ENCODE results near the gene FBXO46. TPM values are rescaled to one million over a fixed set of nuclear protein-coding genes. Genes with fewer than 3 reads are reported as not detected.

Gene FBXO46
- total and polyA plus RNA-seq, 2 of the 13 experiments (the other 11 are each of a cell fraction or from before 2014, with no cell fraction given), result 6.2 to 6.4 TPM

DNA sequence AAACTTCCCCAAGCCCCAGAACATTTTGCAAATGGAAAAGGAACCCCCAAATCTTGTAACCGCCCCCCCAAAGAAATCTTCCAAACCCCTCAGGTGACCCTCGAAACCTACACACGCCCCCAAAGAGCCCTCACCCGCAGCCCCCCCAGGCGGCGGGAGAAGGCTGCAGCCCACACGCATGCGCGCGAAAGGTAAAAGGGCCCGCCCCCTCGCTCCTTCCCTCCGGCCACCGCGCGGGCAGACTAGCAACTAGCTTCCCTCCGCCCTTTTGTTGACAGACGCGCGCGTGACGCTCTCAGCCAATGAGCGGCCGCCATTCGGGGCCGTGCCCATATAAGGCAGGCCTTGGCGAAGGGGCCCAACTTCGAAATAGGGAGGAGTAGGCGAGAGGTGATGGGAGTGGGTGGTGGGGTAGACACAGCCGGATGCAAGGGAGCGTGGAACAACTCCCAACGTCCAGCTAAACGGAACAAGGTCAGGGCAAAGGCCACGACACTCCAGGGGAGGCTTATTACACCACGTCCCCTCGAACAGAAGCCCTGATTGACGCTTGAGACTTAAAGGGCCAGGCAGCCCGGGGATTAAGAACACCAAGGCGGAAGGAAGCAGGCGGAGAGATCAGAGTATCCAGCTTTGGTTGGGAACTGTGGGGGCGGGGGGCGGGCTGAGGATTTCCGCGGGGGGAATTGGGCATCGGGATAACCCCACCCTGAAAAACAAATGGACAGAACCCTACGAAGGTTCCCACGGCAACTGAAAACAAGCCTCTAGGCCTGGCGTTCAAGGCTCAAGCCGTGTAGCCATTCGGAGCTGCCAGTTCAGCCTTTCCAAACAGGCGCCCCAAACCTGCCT lies 13.3 kb downstream of the FBXO46 start (continued):
- TF ChIP-seq MIER2 (CRISPR knock-in tag; IDR thresholded peaks at IDR 0.05) (0 out of 2 replicates have a peak, but pooled peaks have one; percentile 40), SOX5 (CRISPR knock-in tag; IDR thresholded peaks at IDR 0.05; ENCODE audit: borderline replicate concordance) (peak; percentile 77), ELF4 (CRISPR knock-in tag; IDR thresholded peaks at IDR 0.05; ENCODE audit: borderline replicate concordance) (peak; percentile 50; the same call in 1 of the 2 replicates), PHF21A (CRISPR knock-in tag; IDR thresholded peaks at IDR 0.05) (peak; percentile 95), ARNT2 (CRISPR knock-in tag; IDR thresholded peaks at IDR 0.05; ENCODE audit: low read depth) (no peak), TBX2 (CRISPR knock-in tag; IDR thresholded peaks at IDR 0.05; ENCODE audit: borderline replicate concordance) (peak; percentile 98), ZNF292 (CRISPR knock-in tag; IDR thresholded peaks at IDR 0.05; ENCODE audit: borderline replicate concordance, low read depth) (no peak; the same call in 1 of the 2 replicates), ZSCAN22 (CRISPR knock-in tag; IDR thresholded peaks at IDR 0.05) (no peak), XBP1 (CRISPR knock-in tag; IDR thresholded peaks at IDR 0.05) (0 out of 2 replicates have a peak, but pooled peaks have one; percentile 38), ZNF558 (CRISPR knock-in tag; IDR thresholded peaks at IDR 0.05; ENCODE audit: borderline replicate concordance) (peak; percentile 84; the same call in 1 of the 2 replicates), ZFP62 (CRISPR knock-in tag; IDR thresholded peaks at IDR 0.05) (no peak), ZNF12 (CRISPR knock-in tag; IDR thresholded peaks at IDR 0.05) (no peak), ZNF468 (CRISPR knock-in tag; IDR thresholded peaks at IDR 0.05) (no peak), NFE2 (CRISPR knock-in tag; IDR thresholded peaks at IDR 0.05) (no peak), ZNF260 (CRISPR knock-in tag; IDR thresholded peaks at IDR 0.05; ENCODE audit: borderline replicate concordance, low read depth) (no peak), ZNF432 (CRISPR knock-in tag; IDR thresholded peaks at IDR 0.05; ENCODE audit: borderline replicate concordance) (no peak), PHF20 (CRISPR knock-in tag; IDR thresholded peaks at IDR 0.05) (peak; percentile 78), FOXJ3 (CRISPR knock-in tag; IDR thresholded peaks at IDR 0.05; ENCODE audit: borderline replicate concordance) (peak; percentile 66; the same call in 1 of the 2 replicates), ESRRA (CRISPR knock-in tag; IDR thresholded peaks at IDR 0.05; ENCODE audit: low read depth) (peak; percentile 54), ZNF501 (CRISPR knock-in tag; IDR thresholded peaks at IDR 0.05) (peak; percentile 56; the same call in 1 of the 2 replicates)
- TF ChIP-seq, protein P1, sequence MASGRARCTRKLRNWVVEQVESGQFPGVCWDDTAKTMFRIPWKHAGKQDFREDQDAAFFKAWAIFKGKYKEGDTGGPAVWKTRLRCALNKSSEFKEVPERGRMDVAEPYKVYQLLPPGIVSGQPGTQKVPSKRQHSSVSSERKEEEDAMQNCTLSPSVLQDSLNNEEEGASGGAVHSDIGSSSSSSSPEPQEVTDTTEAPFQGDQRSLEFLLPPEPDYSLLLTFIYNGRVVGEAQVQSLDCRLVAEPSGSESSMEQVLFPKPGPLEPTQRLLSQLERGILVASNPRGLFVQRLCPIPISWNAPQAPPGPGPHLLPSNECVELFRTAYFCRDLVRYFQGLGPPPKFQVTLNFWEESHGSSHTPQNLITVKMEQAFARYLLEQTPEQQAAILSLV (CRISPR knock-in tag; IDR thresholded peaks at IDR 0.05; ENCODE audit: borderline replicate concordance), result 0 out of 2 replicates have a peak, but pooled peaks have one; percentile 49
- TF ChIP-seq, protein P2, sequence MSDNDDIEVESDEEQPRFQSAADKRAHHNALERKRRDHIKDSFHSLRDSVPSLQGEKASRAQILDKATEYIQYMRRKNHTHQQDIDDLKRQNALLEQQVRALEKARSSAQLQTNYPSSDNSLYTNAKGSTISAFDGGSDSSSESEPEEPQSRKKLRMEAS (IDR thresholded peaks at IDR 0.05), result peak; percentile 77
- TF ChIP-seq, protein P3, sequence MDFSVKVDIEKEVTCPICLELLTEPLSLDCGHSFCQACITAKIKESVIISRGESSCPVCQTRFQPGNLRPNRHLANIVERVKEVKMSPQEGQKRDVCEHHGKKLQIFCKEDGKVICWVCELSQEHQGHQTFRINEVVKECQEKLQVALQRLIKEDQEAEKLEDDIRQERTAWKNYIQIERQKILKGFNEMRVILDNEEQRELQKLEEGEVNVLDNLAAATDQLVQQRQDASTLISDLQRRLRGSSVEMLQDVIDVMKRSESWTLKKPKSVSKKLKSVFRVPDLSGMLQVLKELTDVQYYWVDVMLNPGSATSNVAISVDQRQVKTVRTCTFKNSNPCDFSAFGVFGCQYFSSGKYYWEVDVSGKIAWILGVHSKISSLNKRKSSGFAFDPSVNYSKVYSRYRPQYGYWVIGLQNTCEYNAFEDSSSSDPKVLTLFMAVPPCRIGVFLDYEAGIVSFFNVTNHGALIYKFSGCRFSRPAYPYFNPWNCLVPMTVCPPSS (IDR thresholded peaks at IDR 0.05), result no peak
- TF ChIP-seq, protein P4, sequence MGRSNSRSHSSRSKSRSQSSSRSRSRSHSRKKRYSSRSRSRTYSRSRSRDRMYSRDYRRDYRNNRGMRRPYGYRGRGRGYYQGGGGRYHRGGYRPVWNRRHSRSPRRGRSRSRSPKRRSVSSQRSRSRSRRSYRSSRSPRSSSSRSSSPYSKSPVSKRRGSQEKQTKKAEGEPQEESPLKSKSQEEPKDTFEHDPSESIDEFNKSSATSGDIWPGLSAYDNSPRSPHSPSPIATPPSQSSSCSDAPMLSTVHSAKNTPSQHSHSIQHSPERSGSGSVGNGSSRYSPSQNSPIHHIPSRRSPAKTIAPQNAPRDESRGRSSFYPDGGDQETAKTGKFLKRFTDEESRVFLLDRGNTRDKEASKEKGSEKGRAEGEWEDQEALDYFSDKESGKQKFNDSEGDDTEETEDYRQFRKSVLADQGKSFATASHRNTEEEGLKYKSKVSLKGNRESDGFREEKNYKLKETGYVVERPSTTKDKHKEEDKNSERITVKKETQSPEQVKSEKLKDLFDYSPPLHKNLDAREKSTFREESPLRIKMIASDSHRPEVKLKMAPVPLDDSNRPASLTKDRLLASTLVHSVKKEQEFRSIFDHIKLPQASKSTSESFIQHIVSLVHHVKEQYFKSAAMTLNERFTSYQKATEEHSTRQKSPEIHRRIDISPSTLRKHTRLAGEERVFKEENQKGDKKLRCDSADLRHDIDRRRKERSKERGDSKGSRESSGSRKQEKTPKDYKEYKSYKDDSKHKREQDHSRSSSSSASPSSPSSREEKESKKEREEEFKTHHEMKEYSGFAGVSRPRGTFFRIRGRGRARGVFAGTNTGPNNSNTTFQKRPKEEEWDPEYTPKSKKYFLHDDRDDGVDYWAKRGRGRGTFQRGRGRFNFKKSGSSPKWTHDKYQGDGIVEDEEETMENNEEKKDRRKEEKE (IDR thresholded peaks at IDR 0.05), result no peak
